ENCODE results near the gene FAM53A.
A peak's percentile ranks its signal among the peaks of the same experiment; 100 is the strongest.

The FAM53A gene

GRCh38 chr4:1691737-1692373 is 7.7 kb upstream of the FAM53A start:
- Mint-ChIP-seq H3K27ac (no peak overlapping the region), H3K36me3 (ENCODE audit: low read depth) (peaks cover 55% of the 10 kb centered on the region), H3K4me3 (no peak overlapping the region), H3K27me3 (ENCODE audit: low read depth) (no peaks in the 10 kb centered on the region), H3K4me1 (peaks cover 11% of the 10 kb centered on the region), H3K9me3 (no peaks in the 10 kb centered on the region)
- no peak for TF ChIP-seq CTCF (IDR thresholded peaks at IDR 0.05; ENCODE audit: unreplicated experiment in 3 of 3)

GRCh38 chr4:1690698-1691097 is 6.6 kb upstream of the FAM53A start:
- Mint-ChIP-seq H3K36me3 (ENCODE audit: low read depth) (peaks cover 46% of the 10 kb centered on the region), H3K27me3 (ENCODE audit: low read depth) (no peaks in the 10 kb centered on the region), H3K4me3 (no peak overlapping the region), H3K9me3 (no peaks in the 10 kb centered on the region), H3K27ac (no peak overlapping the region), H3K4me1 (peaks cover 5% of the 10 kb centered on the region)
- TF ChIP-seq CTCF (IDR thresholded peaks at IDR 0.05; ENCODE audit: unreplicated experiment in 3 of 3): no peak

GRCh38 chr4:1686440-1687036 is 2.4 kb upstream of the FAM53A start:
- Mint-ChIP-seq H3K9me3 (no peaks in the 10 kb centered on the region), H3K4me3 (peak overlapping the region; percentile 47 to 73 (median 66)), H3K36me3 (ENCODE audit: low read depth) (peaks cover 18% of the 10 kb centered on the region), H3K27ac (peak overlapping the region in 2 of 3 experiments; percentile 38 to 66), H3K4me1 (peaks cover 11% of the 10 kb centered on the region), H3K27me3 (ENCODE audit: low read depth) (peaks cover 12% of the 10 kb centered on the region)
- no peak for TF ChIP-seq CTCF (IDR thresholded peaks at IDR 0.05; ENCODE audit: unreplicated experiment in 3 of 3)

GRCh38 chr4:1685235-1686150 is 1.4 kb upstream of the FAM53A start:
- no peak for TF ChIP-seq CTCF (IDR thresholded peaks at IDR 0.05; ENCODE audit: unreplicated experiment in 3 of 3)
- H3K9me3 Mint-ChIP-seq: no peaks in the 10 kb centered on the region
- H3K36me3 Mint-ChIP-seq (ENCODE audit: low read depth): peaks cover 7% of the 10 kb centered on the region
- H3K27ac Mint-ChIP-seq: peak overlapping the region in 2 of 3 experiments; percentile 56 to 59
- peak overlapping the region in 2 of 3 experiments; percentile 38 to 56 for H3K4me3 Mint-ChIP-seq
- peaks cover 11% of the 10 kb centered on the region for H3K4me1 Mint-ChIP-seq
- H3K27me3 Mint-ChIP-seq (ENCODE audit: low read depth): peaks cover 12% of the 10 kb centered on the region

- H3K4me3 Mint-ChIP-seq: peak overlapping the region; percentile 49 to 71 (median 55)
- H3K27me3 Mint-ChIP-seq (ENCODE audit: low read depth): peaks cover 12% of the 10 kb centered on the region
- TF ChIP-seq CTCF (IDR thresholded peaks at IDR 0.05; ENCODE audit: unreplicated experiment in 3 of 3): no peak
- H3K9me3 Mint-ChIP-seq: no peaks in the 10 kb centered on the region
- peak overlapping the region in 1 of 3 experiments; percentile 13 for H3K27ac Mint-ChIP-seq
- peaks cover 11% of the 10 kb centered on the region for H3K4me1 Mint-ChIP-seq
- H3K36me3 Mint-ChIP-seq (ENCODE audit: low read depth): peaks cover 3% of the 10 kb centered on the region
Observed at GRCh38 chr4:1684506-1685234, 557 bp upstream of the FAM53A start.
